Measurements from ENCODE around the gene NOTCH1.

DNA sequence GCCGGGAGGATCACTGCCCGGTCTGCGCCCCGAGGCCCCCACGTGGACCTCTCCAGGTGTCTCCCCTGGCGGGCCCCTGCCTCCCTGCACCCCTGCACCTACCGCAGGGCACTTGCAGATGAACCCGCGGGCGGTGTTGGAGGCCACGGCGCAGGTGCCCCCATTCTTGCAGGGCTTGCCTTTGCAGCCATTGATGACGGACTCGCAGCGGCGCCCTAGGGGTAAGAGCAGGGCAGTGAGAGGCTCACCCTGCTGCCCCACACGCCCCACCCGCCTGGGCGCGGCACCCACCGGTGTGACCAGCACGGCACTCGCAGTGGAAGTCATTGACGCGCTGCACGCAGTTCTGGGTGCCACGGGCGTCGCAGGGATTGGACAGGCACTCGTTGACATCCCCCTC, 39.4 kb downstream of the NOTCH1 start:
- TF ChIP-seq, protein P1, sequence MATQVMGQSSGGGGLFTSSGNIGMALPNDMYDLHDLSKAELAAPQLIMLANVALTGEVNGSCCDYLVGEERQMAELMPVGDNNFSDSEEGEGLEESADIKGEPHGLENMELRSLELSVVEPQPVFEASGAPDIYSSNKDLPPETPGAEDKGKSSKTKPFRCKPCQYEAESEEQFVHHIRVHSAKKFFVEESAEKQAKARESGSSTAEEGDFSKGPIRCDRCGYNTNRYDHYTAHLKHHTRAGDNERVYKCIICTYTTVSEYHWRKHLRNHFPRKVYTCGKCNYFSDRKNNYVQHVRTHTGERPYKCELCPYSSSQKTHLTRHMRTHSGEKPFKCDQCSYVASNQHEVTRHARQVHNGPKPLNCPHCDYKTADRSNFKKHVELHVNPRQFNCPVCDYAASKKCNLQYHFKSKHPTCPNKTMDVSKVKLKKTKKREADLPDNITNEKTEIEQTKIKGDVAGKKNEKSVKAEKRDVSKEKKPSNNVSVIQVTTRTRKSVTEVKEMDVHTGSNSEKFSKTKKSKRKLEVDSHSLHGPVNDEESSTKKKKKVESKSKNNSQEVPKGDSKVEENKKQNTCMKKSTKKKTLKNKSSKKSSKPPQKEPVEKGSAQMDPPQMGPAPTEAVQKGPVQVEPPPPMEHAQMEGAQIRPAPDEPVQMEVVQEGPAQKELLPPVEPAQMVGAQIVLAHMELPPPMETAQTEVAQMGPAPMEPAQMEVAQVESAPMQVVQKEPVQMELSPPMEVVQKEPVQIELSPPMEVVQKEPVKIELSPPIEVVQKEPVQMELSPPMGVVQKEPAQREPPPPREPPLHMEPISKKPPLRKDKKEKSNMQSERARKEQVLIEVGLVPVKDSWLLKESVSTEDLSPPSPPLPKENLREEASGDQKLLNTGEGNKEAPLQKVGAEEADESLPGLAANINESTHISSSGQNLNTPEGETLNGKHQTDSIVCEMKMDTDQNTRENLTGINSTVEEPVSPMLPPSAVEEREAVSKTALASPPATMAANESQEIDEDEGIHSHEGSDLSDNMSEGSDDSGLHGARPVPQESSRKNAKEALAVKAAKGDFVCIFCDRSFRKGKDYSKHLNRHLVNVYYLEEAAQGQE (IDR thresholded peaks at IDR 0.05; ENCODE audit: insufficient read depth in 1 of 2, low read depth in 2 of 2, low read length in 2 of 2) = no peak
- TF ChIP-seq POLR2AphosphoS5 (IDR thresholded peaks at IDR 0.05; ENCODE audit: low read depth, low read length) = no peak
- TF ChIP-seq SIN3A (IDR thresholded peaks at IDR 0.05; ENCODE audit: borderline replicate concordance, insufficient read depth, low read length) = no peak
- TF ChIP-seq FOXP2 (optimal IDR thresholded peaks at IDR 0.05; ENCODE audit: borderline replicate concordance, extremely low read depth, extremely low read length, insufficient read depth) = no peak
